T1000 (cell line): ENCODE measurements around the gene WDR37.

Experiments
- DNase-seq: peaks from one replicate; lab custom pipeline; 2025; ENCODE audit warnings: mixed read lengths; lab: John Stamatoyannopoulos, UW

WDR37 gene

DNA sequence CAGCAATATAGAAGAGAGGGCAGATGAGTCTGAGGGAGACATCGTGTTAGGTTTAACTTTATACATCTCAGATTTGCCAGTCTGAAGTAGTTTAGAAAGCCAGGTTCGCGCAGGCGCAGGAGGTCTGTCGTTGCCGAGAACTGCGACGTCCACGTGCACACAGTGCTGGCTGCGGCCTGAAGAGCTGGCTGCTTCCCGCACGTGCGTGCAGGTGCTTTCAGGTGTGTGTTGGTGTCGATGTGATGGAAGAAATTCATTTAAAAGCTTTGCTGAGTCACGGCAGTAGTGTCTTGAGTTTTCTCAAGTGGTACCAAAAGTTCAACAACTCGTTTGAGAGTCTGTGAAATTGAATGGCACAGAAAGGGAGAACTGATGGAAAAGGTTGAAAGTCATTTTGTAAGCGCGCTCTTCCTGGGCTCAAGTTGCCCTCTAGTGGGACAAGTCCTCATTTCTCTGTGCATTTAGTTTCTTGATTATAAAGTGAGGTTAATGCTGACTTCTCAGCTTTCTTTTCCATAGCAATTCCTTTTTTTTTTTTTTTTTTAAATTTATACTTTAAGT is 18.6 kb downstream of the WDR37 start:
- DNase-seq = no peak

DNA sequence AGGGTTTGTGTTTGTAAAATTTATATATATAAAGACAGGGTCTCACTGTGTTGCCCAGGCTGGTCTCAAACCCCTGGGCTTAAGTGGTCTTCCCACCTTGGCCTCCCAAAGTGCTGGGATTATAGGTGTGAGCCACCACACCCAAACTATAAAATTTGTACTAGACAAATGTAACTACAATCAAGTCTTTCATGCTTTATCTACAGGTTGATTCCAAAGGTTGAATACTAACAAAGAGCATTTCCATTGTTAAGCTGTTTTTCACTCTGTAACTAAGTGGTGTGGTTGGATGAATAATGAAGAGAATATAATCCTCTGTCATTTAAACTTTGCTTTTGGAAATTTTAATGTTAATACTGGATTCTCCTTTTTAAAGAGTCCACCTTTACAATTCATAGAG is 22.5 kb downstream of the WDR37 start:
- DNase-seq = no peak

DNA sequence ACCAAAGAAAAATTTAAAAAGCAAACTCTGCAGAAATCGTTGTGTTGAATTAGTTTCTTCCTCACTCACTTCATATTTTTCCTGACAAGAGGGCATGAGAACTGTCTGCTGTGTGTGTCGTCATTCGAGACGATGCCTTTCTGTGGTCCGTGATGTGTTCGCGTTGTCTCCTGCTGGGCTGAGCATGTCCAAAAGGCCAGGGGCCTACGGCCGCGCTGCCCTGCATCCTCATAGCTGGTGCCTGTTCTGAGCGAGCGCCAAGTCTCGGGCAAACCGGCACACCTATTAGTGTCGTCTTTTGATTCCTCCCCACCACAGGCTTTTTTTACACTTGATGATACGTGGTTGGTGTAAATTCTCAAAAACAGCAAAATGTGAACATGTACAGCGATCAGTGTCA is 27.4 kb downstream of the WDR37 start:
- DNase-seq = no peak

DNA sequence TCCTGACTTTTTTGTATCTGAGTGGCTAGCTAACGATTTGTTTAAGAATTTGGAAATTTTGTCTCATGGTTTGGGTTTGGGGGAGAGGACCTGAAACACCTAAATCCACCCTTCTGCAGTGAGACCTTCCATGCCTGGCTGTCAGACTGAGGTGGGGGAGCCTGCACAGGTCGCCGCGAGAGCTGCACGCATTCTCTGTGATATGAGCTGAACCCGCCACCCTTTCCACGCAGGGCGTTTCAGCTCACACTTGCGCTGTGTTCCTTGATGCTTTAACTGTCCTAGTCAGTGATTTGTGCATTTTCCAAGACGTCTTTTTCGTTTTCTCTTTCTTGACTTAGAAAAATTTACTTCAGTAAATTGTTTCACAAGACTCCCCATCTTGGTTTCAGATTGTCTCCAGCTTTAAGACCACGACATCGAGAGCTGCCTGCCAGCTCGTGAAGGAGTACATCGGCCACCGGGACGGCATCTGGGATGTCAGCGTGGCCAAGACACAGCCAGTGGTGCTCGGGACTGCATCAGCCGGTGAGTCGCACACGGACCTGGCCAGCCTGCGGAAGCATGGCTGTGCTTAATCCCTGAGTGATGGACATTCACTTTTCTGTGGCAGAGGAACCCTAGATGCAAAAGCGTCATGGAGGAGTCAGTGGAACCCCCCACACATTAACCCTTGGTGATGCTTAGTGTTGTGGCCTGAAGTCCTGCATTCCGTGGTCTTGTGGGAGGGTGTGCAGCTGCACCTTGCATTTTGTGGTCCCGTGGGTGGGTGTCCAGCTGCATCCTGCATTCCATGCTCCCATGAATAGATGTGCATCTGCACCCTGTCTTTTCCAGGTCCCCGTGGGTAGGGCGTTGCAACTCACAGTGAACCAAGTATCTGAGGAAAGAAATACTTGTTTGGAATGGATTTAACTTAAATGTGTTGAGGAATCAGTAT is 28.1 kb downstream of the WDR37 start:
- DNase-seq = no peak

DNA sequence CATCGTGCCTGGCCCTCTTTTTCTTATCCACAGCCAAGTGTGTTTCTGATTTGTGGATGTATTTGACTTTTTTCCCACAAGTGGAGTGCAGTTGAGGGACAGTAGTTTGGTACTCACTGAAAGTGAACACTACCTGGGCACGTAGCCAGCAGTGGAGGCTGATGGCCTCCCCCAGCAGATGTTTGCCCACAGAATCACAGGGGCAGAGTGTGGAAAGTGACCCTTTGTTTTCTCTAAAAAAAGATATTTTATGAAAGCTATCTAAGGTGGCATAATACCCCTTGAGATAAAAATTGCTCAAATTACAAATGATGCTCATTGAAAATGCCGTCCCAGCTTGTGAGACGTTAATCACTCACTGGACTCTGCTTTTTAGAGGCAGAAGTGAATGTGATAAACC is 29.1 kb downstream of the WDR37 start:
- no peak for DNase-seq

DNA sequence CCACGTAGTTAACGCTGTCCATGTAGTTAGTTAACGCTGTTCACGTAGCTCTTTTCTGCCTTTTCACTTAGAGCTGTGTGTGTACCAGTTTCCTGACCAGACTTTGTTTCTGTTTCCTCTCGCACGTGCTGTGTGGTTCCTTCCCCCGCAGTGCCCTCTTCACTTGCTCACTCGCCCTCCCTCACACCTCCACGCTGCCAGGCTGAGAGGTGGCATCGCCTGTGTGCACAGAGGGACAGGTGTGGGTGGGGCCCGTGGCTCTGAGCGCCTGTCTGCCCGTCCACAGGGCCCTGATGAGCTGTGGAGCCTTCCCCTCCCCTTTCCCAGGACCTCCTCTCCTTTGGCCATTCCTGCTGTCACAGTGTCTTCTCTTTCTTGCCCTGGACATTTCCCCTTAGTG is 30.6 kb downstream of the WDR37 start:
- no peak for DNase-seq

DNA sequence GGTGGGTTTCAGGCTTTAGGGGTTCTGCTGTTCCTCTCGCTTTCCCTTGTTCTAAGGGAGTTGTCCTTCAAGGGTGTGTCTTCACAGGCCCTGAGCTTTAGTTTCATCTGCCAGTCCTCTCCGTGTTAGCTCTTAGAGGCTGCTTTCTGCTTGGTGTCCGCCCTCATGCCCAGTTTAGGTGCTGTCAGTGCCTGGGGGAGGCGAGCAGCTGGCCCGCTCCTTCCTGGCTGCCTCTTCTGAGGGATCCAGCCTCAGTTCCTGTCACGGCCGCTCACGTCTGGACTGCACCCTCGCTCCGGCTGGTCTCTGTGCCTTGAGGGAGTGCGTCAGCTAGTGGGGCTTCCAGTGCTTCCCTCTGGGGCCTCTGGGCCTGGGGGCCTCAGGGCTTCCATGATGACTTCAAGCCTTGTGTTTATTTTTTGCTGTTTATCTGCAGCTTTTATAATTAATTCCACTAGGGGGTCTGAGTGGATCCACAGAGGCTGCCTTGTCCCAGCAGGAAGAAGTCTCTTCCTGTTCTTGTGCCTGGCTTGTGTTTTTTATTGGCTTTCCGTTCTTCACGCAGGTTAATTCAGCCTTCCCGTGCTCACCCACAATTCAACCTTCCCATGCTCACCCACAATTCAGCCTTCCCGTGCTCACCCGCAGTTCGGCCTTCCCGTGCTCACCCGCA is 33.0 kb downstream of the WDR37 start:
- no peak for DNase-seq

DNA sequence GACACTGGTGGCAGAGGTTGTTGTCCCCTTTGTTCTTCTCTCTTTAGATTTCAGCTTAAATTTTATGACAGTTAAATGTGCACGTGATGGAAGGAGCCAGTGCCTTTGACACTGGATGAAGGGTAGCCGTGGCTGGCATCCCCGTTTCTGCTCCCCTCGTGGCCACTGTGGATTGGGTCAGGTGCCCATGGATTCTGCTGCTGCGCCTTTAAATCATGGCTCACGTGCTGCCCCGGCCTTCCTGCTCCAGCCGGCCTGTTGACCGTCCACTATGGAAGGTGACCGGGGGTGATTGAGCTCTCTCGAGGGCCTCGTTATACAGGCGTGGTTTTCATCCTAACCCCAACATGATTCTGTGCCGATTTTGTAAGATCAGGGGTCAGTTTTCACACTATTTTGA is 34.5 kb downstream of the WDR37 start:
- no peak for DNase-seq

DNA sequence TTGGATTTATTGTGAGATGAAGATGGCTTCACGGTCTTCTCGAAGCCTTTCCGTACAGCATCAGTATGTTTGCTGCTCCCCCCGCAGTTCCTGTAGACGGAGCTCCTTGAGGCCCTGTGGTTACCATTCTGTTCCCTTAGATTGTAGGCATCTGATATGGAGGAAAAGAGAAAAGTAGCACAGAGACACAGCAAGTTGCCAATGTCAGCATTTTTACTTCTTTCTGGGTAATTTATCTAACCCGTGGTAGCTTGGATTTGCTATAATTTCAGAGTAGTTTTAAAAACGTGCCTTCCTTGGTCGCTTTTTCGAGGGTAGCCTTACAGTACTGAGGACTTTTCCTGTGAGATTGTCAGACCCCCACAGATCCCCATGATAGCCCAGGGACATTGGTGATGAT is 37.5 kb downstream of the WDR37 start:
- no peak for DNase-seq

DNA sequence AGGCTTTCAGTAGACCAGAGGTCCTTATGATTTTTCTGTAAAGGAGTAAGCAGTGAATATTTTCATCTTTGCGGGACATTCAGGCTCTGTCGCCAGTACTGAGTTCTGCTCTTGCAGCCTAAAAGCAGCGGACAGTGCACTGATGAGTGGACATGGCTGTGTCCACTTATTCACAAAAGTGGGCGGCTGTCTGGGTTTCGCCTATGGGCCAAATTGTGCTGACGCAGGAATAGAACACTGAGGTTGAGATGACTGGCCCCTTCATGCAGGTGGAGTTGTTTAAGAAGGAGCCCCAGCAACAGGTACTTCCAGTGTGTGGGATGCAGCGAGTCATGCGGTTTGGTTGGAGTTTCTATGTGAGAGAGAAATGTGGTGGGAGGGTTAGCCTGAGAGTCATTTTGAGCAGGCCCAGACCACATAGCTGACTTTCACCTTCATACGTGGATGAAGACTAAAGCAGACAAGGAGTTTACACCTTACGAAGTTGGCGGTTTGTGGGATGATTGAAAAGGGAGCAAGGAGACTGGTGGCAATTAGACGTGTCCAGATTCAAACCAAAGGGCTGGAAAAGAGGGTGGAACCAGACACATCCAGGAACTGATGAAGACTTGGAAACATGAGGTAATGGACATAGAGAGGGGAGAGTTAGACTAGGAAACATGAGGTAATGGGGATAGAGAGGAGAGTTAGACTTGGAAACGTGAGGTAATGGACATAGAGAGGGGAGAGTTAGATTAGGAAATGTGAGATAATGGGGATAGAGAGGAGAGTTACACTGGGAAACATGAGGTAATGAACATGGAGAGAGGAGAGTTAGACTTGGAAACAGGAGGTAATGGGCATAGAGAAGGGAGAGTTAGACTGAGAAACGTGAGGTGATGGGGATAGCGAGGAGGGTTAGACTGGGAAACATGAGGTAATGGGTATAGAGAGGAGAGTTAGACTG is 38.2 kb downstream of the WDR37 start:
- no peak for DNase-seq

DNA sequence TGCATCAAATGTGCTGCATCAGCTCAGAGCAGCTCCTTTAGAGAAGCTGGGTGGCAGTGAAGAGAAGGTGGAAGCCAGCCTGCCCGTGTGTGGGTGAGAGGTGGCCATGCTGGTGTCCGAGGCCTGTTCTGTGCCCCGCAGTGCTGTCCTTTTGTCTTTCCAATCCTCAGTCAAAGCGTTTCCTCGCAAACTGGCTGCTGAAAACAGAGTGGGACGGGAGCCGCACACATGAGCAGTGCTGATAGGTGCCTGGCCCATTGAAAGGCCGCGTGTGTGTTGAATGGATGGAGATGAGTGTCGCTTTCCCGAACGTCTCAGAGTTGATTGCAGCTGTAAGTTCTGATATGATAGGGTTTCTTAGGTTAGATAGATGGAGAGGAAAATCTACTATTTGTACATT is 39.3 kb downstream of the WDR37 start:
- DNase-seq = no peak

DNA sequence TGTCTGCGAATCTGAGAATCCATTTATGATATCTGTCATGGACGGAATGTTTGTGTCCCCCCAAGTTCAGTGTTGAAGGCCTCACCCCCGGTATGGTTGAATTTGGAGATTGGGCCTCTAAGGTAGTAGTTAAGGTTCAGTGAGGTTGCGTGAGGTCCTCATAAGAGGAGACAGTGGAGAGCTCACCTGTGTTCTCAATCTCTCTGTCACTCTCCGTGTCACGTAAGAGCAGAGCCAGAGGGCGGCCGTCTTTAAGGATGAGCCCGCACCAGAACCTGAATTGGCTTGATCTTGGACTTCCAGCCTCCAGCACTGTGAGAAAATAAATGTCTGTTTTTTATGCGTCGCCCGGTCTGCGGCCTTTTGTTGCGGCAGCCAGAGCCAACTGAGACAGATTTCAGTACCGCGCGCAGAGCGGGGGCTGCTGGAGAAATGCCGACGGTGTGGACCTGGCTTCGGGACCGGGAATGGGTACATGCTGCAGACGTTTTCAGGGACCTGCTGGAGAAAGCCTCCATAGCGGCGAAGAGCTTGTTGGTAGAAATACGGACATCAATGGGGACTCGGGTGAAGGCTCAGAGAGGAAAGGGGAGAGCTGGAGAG is 40.2 kb downstream of the WDR37 start:
- no peak for DNase-seq

DNA sequence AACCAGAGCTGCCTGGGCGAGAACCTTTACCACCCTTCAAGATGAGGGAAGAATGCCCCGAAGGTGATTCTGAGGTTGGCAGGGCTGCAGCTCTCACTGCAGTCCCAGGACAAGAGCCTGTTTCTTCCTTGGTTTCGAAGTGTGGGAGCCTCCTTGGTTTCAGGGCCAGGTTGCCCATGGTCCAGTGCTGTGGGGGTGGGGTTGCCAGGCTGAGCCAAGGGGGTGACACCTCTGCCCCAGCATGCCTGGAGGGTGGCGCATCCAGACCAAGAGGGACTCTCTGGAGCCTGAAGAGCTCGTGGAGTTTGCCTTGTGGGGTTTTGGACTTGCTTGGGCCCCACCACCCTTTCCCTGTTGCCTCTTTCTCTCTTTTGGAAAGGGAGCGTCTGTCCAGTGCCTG is 41.3 kb downstream of the WDR37 start:
- DNase-seq = no peak

DNA sequence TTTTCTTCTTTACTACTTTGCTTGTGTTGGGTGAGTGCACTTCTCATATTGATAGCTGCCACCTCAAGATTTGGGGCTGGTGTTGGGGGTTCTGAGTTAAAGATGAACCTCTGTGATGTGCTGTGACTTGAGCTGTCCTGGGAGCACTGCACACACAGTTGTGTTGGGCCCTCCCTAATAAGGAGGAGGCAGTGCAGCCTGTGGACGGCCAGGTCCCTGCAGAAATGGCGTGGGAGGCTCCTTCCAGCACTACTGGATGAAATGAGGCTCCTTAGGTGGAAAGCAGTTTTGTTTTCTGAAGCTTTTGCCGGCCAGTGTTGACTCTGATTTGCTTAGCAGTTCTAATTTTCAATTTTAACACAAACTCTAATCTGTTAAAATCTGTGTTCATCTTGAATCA is 44.0 kb downstream of the WDR37 start:
- no peak for DNase-seq

DNA sequence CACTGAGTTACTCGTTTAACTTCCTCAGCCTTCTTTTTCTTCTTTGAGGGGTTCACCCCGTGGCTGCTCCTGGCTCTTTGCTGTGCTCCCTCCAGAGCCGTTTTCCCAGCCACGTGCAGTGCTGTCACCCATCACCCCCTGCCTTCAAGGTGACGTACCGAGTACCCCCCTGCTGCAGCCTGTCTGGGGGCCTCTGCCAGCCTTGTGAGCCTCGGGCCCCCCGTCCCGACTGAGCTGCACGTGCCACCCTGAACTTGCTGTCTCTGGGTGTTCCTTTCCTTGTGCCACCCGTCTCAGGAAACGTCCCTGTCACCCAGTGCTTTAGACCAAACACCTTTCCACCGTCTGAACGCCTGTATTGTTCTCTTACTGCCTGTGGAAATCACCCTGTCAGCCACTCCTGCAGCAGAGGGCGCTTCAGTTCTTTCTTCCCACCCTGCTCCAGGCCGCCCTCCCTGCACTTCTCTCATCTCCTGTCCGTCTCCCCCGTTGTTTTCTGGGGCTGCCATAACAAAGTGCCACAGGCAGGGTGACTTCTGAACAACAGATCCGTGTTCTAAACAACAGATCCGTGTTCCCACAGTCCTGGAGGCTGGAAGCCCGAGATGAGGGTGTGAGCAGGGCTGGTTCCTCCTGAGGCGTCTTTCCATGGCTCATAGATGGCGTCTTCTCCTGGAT is 44.6 kb downstream of the WDR37 start:
- DNase-seq = no peak

DNA sequence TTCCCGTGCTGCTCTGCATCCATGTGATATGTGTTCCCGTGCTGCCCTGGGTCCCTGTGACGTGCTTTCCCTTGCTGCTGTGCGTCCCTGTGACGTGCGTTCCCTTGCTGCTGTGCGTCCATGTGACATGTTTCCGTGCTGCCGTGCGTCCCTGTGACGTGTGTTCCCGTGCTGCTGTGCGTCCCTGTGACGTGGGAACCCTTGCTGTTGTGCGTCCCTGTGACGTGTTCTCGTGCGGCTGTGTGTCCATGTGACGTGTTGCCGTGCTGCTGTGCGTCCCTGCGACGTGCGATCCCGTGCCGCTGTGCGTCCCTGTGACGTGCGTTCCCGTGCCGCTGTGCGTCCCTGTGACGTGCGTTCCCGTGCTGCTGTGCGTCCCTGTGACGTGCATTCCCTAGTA is 45.8 kb downstream of the WDR37 start:
- DNase-seq = no peak

DNA sequence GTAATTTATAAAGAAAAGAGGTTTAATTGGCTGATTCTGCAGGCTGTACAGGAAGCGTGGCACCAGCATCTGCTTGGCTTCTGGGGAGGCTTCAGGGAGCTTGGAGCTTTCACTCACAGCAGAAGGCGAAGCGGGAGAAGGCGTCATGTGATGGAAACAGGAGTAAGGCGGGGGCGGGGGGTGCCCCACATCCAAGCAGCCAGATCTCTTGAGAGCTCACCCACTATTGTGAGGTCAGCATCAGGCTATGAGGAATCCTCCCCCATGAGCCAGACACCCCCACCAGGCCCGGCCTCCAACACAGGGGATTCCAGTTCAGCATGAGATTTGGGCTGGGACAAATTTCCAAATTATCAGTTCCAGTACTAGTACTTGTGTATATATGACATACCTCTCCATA is 46.2 kb downstream of the WDR37 start:
- no peak for DNase-seq

DNA sequence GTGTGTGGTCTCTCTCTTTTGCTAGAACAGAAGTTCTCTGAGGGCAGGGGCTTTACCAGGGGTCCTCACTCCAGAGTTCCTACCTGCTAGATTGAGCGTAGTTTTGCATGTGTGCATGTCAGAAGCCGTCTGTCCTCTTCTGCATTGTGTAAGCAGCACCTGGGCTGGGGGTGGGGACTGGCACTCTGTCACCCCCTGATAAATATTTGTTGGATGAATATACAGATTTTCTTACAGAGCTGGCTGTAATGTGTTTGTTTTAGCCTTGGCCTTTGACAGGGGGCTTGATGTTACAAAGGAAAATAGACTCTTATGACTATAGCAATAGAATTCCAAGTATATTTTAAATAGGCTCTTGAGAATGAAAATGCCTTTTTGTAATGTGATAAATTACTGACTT is 46.6 kb downstream of the WDR37 start:
- no peak for DNase-seq

DNA sequence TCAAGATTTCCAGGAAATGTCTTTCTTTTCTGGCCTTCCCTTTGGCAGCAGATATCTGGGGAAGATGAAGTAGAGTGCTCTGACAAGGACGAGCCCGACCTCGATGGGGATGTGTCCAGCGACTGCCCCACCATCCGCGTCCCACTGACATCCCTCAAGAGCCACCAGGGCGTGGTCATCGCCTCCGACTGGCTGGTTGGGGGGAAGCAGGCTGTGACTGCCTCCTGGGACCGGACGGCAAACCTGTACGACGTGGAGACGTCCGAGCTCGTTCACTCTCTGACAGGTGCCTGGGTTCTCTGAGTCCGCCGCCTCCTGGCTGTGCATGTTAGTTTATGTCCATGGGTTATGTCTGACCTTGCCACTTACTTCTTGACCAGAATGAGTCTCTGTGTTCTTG is 47.4 kb downstream of the WDR37 start:
- DNase-seq = no peak

DNA sequence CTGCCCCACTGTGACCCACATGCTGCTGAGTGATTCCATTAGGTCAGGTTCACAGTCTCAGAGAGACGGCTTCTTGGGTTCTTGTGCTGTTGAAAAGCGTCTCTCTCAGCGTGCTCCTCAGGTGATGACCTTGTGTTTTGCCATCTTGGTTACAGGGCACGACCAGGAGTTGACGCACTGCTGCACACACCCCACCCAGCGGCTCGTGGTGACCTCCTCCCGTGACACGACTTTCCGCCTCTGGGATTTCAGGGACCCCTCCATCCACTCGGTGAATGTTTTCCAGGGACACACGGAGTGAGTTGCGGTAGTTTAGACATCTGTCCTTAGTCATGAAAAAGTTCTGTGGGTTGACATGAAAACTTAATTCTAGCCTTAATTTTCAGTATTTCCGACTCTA is 48.8 kb downstream of the WDR37 start:
- DNase-seq = no peak

DNA sequence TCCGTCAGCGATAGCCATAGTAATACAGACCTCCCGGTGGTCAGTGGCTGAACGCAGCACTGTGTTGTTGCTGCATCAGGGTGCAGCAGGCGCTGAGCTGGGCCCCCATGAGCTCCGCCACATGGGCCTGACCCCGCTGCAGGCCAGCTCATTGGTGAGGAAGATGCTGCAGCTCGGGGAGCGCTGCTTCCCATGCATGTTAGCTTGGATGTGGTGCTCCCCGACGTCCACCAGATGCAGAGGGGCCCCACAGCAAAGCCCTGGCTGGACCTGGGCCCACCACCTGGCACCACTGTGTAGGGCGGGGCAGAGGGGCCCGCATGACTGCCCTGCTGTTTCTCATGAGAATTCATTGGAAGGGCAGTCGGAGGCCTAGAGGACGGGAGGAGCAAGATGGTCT is 50.8 kb downstream of the WDR37 start:
- DNase-seq = no peak
